CD4-positive, alpha-beta T cell treated with Interleukin-6 at 100 ng/mL for 8 hours (primary cell): ENCODE measurements around the gene PXMP4.

Experiments used
- DNase-seq: peaks from one replicate; pipeline ENCODE4 v3.0.0-alpha.2; 2020; ENCODE audit warnings: mixed read lengths, low spot score

Gene PXMP4

GRCh38 chr20:33656010-33656782, 63.9 kb downstream of the PXMP4 start:
- no peak for DNase-seq

GRCh38 chr20:33655164-33655563, 64.9 kb downstream of the PXMP4 start:
- no peak for DNase-seq

GRCh38 chr20:33654680-33655161, 65.4 kb downstream of the PXMP4 start:
- DNase-seq: no peak

GRCh38 chr20:33653900-33654596, 66.1 kb downstream of the PXMP4 start:
- no peak for DNase-seq

DNA sequence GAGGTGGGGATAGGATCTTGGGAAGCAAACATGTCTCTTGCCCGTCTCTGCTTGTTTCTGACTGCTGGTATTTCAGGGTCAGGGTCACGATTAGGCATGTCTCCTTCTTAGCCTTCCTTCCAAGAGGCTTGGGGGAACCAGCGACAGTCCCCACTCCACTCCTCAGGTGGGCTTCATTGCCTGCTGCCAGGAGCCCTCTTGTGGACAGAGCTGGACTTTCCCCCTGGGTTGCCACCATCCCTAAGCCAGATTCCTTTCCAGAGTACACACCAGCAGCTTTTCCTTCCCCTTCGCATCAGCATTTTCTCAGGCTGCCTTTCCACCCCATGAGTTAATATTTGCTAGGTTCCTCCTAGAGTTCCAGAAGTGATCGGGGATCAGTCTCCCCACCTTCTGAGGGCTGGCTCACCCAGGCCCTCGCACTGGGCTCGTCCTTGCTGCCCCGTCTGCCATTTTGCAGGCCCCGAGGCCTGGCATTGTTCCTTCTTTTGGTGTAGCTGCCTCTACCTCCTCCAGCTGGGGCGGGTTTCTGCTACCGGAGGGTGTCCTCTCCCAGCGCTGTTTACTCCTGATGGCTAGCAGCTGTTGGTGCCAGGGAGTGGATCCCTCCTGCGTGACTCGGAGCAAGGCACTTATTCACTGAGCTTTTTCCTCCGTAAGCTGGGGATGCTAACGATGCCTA, 66.8 kb downstream of the PXMP4 start:
- DNase-seq: peak; percentile 23
